Activated T-cell treated with anti-CD3 and anti-CD28 coated beads for 4 hours (primary cell): ENCODE results near the gene NDNF.

ENCODE experiments used
- DNase-seq: peaks from one replicate; pipeline ENCODE4 v3.0.0-alpha.2; 2020

NDNF gene

GRCh38 chr4:121011138-121011537, 61.2 kb downstream of the NDNF start:
- DNase-seq, result no peak

- DNase-seq, result no peak
Observed at GRCh38 chr4:121009578-121010478, 62.5 kb downstream of the NDNF start.

GRCh38 chr4:121007660-121008059, 64.7 kb downstream of the NDNF start:
- DNase-seq, result no peak

- no peak for DNase-seq
Observed at GRCh38 chr4:121003863-121004262, 68.5 kb downstream of the NDNF start.

- no peak for DNase-seq
Observed at GRCh38 chr4:120995266-120996010, 76.9 kb downstream of the NDNF start.

GRCh38 chr4:120994521-120994920, 77.8 kb downstream of the NDNF start:
- DNase-seq, result no peak

GRCh38 chr4:120991885-120992284, 80.5 kb downstream of the NDNF start:
- no peak for DNase-seq

- no peak for DNase-seq
Observed at GRCh38 chr4:120990246-120990645, 82.1 kb downstream of the NDNF start.
